Neural crest cell (in vitro differentiated cells): Measurements from ENCODE around the gene CSNK2B. TPM values are rescaled to one million over a fixed set of nuclear protein-coding genes. Genes with fewer than 3 reads are reported as not detected.

Experiments
- DNase-seq: peaks from one replicate; pipeline ENCODE4 v3.0.0; 2021; ENCODE audit warnings: low read depth, mixed read lengths, low spot score
- H3K27ac Mint-ChIP-seq: one replicate; pipeline ENCODE4 v1.8.0; 2021; ENCODE audit warnings: mild to moderate bottlenecking, mixed read lengths; ENCODE audit not compliant: unreplicated experiment
- H3K27me3 Mint-ChIP-seq: 2 replicates; pipeline ENCODE4 v1.8.0; 2021; ENCODE audit warnings: low read depth, mild to moderate bottlenecking, mixed read lengths
- H3K36me3 Mint-ChIP-seq: 2 replicates; pipeline ENCODE4 v1.8.0; 2021; ENCODE audit warnings: low read depth, mild to moderate bottlenecking, mixed read lengths
- H3K4me1 Mint-ChIP-seq: 2 replicates; pipeline ENCODE4 v1.8.0; 2021; ENCODE audit warnings: mixed read lengths
- H3K4me3 Mint-ChIP-seq: one replicate; pipeline ENCODE4 v1.8.0; 2021; ENCODE audit warnings: mild to moderate bottlenecking, mixed read lengths
- H3K9me3 Mint-ChIP-seq: 2 replicates; pipeline ENCODE4 v1.8.0; 2021; ENCODE audit warnings: mixed read lengths
- CTCF ChIP-seq: fragments of 200-600 bp; sonication (generic); conservative IDR thresholded peaks from 2 replicates; pipeline ENCODE4 v1.5.0; 2021; ENCODE audit warnings: antibody characterized with exemption, mild to moderate bottlenecking
- total RNA-seq: library from RNA; stranded (reverse); gene quantifications from 2 replicates; pipeline ENCODE4 v1.2.1, GENCODE V29; 2021

The CSNK2B gene
- total RNA-seq, 1 donor from 2014 or later: 188 TPM

- no peak overlapping the region for H3K27ac Mint-ChIP-seq
- H3K4me1 Mint-ChIP-seq: peaks cover 28% of the 10 kb centered on the region
- peaks cover 6% of the 10 kb centered on the region for H3K36me3 Mint-ChIP-seq
- peaks cover 14% of the 10 kb centered on the region for H3K27me3 Mint-ChIP-seq
- H3K4me3 Mint-ChIP-seq: peak overlapping the region; percentile 76
- no peak for TF ChIP-seq CTCF
- no peak for DNase-seq
- no peaks in the 10 kb centered on the region for H3K9me3 Mint-ChIP-seq
These were observed 17.7 kb downstream of the CSNK2B start for GRCh38 chr6:31683591-31683990.

- DNase-seq: no peak
- H3K27me3 Mint-ChIP-seq: peaks cover 6% of the 10 kb centered on the region
- peaks cover 6% of the 10 kb centered on the region for H3K36me3 Mint-ChIP-seq
- no peak overlapping the region for H3K27ac Mint-ChIP-seq
- no peak overlapping the region for H3K4me3 Mint-ChIP-seq
- H3K4me1 Mint-ChIP-seq: peaks cover 17% of the 10 kb centered on the region
- H3K9me3 Mint-ChIP-seq: no peaks in the 10 kb centered on the region
- no peak for TF ChIP-seq CTCF
These were observed 20.6 kb downstream of the CSNK2B start for GRCh38 chr6:31686483-31686882.

- H3K27ac Mint-ChIP-seq: no peak overlapping the region
- H3K27me3 Mint-ChIP-seq: no peaks in the 10 kb centered on the region
- H3K36me3 Mint-ChIP-seq: peaks cover 6% of the 10 kb centered on the region
- H3K4me1 Mint-ChIP-seq: peaks cover 12% of the 10 kb centered on the region
- H3K9me3 Mint-ChIP-seq: no peaks in the 10 kb centered on the region
- DNase-seq: no peak
- TF ChIP-seq CTCF: no peak
- no peak overlapping the region for H3K4me3 Mint-ChIP-seq
These were observed 21.4 kb downstream of the CSNK2B start for GRCh38 chr6:31687321-31687720.

DNA sequence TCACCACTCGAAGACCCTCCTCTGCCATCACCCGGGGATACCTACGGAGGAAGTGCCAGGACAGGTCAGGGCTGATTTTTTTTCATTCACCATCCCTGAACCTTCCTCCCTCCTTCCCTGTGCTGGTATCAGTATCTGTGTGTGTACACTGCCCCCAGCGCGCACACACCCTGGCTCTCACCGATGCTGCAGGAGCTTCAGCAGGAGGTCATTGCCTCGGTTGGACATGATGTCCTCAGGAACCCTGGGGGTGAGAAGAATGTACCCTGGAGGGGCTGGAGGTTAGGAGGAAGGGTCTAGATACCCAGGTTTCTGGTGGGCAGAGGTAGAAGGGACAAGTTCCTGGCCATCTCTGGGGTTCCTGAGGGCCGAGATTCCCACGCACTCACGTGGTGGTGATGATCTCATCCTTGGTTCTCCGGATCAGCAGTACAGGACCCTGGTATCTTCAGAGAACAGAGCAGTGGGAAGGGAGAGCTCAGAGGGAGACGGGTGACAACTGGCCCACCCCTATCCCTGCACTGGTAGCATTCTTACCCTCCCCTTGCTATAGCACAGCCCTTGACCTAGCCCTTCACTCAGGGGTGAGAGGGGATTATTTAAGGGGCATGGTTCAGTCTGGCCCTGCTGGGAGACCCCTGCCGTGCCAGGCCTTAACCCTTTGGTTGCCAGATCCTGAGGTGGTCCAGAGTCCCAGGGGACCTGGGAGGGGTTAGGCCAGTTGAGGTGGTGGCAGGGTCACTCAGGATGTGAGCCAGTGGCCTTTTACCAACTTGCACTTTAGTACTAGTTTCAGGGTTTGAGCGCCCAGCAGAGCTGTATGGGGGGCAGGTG lies 22.2 kb downstream of the CSNK2B start:
- H3K9me3 Mint-ChIP-seq: no peaks in the 10 kb centered on the region
- no peak for DNase-seq
- peaks cover 6% of the 10 kb centered on the region for H3K36me3 Mint-ChIP-seq
- TF ChIP-seq CTCF: no peak
- no peak overlapping the region for H3K4me3 Mint-ChIP-seq
- H3K4me1 Mint-ChIP-seq: peaks cover 6% of the 10 kb centered on the region
- no peaks in the 10 kb centered on the region for H3K27me3 Mint-ChIP-seq
- peak overlapping the region; percentile 57 for H3K27ac Mint-ChIP-seq

DNA sequence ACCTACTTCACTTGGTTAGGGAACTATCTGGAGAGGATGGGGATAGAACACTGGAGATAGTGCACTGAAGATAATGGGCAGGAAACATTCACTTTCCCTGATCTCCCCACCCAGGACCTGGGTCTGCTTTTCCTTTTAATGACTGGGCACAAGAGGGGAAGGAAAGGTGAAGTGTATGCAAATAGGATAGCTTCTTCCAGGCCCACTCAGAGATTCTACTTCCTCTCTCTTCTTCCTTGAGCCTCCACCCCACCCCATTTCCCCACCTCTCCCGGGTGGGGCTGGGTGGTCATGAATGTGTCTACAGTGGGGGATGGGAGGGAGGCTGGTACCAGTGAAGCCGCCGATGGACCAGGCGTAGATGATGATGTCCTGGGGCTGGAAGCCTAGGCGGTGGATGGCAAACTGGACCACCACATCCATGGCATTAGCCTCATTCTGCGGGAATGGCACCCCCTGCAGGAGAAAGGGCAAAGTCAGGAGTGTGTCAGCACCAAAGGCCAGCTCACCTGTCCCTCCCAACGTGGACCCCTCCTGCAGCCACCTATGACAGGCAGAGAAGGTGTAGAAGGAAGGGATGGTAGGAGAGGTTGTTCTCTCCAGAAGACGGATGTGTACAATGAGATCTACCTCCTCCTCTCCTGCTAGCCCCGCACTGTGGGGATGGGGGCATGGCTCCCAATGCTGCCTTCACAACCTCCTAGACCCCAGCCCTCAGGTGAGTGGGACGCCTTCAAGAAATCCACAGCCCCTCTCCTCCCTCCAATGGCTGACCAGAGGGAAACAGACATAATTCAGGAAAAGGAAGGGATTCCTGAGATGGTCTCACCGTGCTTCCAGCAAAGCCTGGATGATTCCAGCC lies 23.6 kb downstream of the CSNK2B start:
- no peak for DNase-seq

More for the DNA sequence above, 23.6 kb downstream of the CSNK2B start:
- no peaks in the 10 kb centered on the region for H3K4me1 Mint-ChIP-seq
- no peak overlapping the region for H3K4me3 Mint-ChIP-seq
- H3K27me3 Mint-ChIP-seq: no peaks in the 10 kb centered on the region
- H3K27ac Mint-ChIP-seq: no peak overlapping the region
- peak; percentile 41 for TF ChIP-seq CTCF
- peaks cover 6% of the 10 kb centered on the region for H3K36me3 Mint-ChIP-seq
- H3K9me3 Mint-ChIP-seq: no peaks in the 10 kb centered on the region
